Hematopoietic multipotent progenitor cell treated with erythropoietin and hydrocortisone succinate and interleukin-3 and kit ligand, for 15 days (in vitro differentiated cells): Measurements from ENCODE around the gene S100A12.

Experiments
- DNase-seq: peaks from one replicate; pipeline ENCODE4 v3.0.0-alpha.2; 2015; ENCODE audit warnings: low spot score

The S100A12 gene

DNA sequence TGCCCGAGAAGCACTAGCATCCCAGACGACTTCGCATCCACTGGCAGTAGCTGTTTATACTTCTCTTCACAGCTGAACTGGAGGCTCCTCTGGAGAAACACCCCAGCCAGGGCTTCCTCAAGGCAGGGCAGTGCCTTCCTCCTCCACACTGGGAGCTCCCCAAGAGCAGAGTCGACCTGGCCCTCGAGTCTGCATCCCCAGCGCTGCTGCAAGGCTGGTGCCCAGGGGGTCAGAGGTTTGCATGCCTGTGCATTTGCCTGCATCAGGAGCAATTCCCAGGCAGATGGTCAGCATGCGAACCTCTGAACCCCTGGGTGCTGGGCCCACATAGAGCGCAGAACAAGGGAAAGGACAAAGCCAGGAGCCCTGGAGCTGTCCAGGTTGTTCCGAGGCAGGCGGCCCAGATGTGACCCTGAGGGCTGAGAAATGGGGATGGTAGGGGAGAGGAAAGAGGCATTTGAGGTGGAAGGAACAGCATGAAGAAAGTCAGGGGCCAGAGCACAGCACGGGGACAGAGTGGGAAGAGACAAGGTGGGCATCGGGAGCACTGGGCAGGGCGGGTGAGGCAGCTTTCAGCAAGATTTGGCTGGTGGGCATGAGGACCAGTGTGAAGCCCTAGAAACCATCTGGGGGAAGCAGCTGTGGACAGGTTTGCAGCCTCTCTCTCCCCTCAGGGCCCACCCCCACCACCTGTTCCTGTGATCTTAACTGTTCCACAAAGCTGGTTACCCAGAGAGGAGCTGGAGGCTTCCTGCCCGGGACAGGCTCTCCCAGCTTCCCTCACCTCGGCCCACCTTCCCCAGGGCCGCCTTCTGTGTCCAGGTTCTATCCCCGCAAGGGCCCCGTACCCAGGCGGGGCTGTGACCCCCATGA, 21.9 kb upstream of the S100A12 start:
- no peak for DNase-seq

DNA sequence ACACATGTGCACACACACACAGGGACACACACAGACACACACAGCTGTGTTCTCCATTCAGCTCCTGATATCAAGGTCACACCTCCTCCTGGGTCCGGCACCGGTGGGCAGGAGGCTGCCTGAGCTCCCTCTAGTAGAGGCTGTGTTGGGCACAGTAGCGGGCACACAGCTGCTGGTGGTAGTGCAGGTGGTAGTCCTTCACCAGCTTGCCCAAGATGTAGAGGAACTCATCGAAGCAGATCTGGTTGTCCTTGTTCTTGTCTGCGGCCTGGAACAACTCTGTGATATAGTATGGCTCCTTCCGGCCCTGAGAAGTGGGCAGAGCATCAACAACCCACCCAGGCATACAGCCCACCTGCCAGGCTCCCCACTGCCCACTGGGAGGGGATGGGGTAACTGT, 21.0 kb upstream of the S100A12 start:
- no peak for DNase-seq

DNA sequence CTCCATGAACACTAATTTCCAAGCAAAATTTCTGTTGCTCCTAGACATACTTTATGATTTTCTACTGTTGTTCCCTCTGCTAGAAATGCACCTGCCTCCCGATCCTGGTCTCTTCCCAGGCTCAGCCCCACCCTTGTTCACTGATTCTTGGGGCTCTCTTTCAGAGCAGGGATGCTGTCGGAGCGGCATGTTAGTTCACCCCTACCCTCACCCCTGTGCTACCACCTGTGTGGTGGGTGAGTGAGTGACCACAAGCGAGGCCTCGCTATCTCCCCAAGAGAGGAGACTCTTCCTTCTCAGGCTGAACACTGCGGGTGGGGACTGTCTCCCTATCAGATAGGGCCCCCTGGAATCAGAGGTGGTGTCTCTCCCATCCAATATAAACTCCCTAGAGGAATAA, 20.4 kb upstream of the S100A12 start:
- no peak for DNase-seq

DNA sequence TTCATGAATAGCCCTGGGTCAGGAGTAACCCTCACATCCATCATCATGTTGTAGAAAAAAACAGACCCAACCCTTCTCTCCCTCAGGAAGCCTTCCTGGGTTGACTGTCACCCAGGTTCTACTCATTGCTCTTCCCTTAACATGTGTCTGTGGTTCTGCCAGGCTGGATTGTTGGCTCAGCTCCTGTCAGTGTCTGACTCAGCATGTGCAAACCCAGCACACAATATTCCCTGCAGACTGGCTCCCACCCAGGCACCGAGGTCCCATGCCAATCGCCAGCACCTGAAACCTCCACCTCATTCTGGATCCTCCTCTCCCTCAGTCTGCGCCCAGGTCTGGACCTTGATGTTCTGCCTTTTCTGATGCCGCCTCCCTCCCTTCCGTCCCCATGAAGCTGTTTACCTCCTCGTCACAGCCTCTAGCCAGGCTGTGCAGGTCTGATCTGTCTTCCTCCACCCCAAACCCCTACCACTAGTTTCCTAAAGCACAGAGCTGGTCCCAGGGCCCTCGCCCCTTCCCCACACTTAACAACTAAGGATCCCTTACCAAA, 19.8 kb upstream of the S100A12 start:
- no peak for DNase-seq

DNA sequence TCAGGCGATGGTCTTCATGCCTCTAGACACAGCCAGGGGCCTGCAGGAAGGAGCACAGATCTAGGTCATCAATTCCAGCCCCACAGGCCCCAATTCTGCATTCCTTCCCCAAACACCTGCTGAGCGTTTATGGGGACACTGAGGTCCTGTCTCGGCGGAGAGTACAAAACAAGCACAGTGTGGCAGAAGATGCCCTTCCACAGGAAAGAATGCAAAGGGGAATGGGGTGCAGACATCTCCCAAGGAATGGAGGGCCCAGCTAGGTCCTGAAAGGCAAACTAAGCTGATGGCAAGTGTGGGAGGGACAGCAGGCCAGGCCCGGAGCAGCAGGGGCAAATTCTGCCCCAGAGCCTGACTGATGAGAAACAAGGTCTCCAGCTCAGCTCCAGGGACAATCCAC, 19.0 kb upstream of the S100A12 start:
- no peak for DNase-seq

DNA sequence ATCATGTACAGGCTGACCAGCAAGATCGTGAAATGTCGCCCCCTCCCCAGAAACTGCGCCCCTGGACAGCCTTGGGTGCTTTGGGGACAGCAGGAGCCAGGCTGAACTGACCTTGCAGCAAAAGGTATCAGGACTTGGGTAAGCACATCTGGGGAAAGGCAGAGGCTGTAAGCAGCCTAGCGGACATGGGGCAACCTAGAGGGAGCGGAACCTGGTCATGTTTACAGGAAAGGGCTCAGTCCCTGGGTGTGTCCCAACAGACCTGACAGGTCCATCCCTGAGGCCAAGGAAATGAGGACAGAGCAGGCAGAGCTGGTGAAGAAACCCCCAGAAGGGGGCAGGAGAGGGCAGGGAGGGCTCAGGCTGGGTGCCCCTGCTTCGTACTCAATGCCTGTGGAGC, 18.5 kb upstream of the S100A12 start:
- no peak for DNase-seq

DNA sequence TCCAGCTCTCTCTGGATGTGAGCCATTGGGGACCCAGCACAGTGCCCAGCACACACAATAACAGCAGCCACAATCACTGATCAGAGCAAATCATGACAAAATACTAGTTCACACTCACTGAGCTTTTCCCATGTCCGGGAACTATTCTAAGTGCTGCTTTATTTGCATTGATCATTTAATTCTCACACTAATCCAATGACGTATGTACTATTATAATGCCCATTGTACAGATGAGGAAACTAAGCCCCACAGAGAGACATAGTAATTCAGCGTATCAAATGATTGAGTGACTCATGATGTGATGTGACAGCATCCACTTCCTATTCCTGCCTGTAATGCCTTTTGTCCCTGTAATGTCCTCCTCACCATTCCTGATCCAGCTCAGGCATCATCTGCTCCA, 17.4 kb upstream of the S100A12 start:
- no peak for DNase-seq

DNA sequence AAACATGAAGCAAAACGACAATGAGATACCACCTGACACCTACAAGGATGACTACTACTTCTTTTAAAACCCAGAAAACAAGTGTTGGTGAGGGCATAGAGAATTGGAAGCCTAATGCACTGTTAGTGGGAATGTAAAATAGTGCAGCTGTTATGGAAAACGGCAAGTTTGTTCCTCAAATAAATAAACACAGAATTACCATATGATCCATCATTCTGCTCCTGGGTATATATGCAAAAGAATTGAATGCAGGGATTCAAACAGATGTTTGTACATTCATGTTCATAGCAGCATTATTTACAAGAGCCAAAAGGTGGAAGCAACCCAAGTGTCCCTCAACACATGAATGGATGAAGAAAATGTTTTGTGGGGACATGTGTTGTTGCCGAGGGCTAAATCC, 16.8 kb upstream of the S100A12 start:
- DNase-seq: no peak

DNA sequence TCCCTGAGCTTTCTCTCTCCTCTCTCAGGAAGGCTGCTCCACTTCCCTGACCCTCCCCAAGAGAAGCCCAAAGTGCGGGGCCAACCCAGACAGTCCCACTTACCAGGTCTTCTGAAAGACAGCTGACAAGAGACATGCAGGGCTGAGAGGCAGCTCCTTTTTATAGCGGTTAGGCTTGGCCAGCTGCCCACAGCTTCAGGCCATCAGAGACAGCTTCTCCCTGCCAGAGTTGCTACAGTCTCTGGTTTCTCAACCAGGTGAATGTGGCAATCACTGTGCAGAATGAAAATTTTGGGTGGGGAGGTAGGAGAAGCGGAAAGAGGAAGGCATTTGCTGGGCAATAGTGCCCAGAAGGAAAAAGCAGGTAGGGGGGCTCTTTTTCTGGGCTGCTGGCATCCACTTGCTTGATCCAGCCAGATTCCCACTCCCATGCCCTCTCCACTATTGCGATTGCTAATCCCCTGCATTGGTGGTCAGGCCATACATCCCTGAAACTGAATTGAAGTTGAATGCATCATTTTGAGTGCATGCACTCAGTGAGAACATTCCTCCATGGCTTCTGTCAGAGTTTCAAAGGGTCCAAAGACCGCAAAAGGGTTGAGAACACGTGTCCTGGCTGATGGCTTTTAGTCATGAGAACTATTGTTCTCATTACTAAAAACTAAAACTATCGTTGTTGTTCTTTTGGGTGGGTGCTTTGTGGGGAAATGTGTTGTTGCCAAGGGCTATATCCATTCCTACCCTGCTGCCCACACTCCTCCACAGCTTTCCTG, 15.7 kb upstream of the S100A12 start, which contains the start of gene S100A8:
Gene S100A8, minus strand, starts transcription at position 136 of the 773 bp plus-strand sequence. CDS start 538 bp downstream, outside the sequence.
- DNase-seq: no peak

DNA sequence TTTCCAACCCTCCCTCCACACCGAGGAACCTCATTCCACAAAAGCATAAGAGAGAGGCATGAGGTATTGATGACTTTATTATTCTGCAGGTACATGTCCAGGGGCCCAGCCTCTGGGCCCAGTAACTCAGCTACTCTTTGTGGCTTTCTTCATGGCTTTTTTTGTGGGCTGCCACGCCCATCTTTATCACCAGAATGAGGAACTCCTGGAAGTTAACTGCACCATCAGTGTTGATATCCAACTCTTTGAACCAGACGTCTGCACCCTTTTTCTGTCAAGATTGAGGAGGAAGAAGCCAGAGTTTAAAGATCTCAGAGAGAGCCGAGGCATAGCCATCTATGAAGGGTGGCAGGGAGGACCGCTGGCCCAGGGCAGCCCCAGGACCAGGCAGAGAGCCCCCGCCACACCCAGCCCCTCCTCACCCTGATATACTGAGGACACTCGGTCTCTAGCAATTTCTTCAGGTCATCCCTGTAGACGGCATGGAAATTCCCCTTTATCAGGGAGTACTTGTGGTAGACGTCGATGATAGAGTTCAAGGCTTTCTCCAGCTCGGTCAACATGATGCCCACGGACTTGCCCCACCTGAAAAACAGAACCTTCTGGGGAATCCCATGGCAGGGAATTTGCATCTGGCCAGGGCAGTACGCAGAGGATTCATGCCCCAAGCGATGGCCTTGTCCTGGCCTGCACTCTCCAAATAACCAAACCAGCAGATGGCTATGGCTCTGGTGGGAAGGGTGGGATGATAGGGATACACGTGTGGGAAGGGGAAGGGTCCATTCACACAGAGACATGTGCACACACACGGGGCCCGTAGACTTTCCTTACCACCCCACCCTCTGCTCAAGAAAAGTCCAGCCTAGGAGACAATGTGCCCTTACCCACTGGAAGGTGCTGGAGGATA, 14.8 kb upstream of the S100A12 start:
- DNase-seq: no peak

DNA sequence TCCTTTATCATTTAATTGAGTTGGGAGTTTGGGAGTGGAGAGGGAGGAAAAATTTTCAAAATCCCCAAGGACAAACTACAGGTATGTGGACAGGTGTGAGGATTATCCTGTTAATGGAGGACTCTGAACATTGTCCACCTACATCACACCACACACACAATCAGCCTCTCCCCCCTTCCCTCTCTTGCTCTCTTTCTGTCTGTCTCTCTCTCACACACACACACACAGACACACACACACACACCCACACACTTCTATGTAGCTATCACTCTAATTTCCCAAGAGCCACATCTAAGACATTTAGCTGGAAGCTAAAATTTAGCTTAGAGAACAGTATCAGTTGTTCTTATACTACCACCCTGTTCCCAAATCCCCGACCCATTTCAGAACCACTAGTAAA, 14.0 kb upstream of the S100A12 start:
- no peak for DNase-seq

DNA sequence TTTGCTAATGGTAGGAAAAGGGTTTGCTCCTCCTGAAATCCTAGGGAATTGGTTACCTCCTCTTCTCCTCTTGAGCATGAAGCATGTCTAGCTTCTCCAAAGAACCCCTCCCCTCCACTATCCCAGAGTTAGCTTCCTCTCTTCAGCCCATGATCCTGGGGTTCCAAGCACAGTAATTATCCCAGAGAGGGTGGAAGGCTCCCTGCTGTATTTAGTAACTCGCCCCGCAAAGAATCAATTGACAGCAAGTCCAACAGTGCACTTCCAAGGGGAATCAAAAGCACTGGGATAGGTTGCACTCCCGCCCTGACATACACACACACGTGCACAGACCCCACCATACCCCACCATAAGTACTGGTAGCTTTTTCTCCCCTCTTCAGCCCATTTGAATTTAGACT, 12.4 kb upstream of the S100A12 start:
- DNase-seq: no peak

DNA sequence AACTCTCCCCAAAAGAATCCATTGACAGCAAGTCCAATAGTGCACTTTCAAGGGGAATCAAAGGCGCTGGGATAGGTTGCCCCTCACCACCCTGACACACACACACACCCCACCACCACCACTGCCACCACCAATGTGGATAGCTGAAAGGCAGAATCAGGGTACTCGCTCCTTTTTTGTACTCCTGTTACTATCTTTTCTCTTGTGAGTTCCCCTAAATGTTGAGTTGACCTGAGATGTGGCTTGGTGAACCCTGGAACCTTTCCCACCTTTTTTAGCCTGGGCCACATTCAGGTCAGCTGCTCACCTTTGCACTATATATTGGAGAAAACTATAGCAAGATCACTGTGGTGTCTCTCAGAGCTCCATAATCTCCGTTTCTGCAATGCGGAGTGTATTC, 11.6 kb upstream of the S100A12 start:
- DNase-seq: no peak

DNA sequence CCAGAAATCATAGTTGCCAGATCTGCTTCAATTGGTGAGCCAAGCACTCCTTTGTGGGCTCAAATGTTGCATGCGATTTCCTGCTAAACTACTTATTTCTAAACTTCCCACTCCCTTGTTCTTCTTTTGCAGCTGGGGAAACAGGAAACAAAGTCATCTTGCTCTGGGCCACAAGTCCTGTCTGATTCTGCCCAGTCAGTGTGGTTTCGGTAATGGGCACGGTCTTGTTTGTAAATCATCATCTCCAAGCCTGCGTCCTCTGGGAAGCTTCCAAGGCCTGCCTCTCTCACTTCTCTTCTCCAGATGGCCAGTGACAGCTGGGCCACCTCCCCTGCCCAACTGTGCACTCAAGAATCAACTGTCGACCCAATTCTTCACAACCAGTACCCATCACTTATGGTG, 11.1 kb upstream of the S100A12 start:
- no peak for DNase-seq

DNA sequence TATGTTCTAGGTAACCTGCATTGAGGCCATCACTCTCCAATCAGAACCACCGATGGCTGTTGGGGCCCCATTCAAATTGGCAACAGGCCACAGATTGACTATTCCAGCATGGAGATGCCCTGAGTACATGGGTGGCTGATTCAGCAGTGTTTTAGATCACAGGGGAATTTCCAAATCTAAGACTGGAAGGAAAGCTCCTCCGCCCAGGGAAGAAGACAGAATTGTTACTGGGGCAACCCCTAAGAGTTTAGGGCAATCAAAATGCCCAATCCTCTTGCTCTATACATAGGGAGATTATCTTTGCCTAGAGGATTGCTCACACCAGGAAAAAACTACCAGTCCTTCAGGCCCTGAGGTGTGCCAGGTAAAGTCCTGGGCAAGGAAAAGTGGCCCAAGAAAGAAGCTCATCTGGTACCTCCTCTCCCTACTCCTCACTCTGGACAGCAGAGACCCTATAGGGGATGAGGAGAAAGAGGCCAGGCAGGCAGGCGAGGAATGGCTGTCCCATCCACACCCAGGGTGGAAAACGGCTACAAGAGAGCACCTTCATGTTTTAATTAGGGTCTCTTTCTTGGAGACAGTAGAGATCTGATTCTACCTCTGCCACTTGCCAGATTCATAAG, 9.6 kb upstream of the S100A12 start:
- DNase-seq: no peak

DNA sequence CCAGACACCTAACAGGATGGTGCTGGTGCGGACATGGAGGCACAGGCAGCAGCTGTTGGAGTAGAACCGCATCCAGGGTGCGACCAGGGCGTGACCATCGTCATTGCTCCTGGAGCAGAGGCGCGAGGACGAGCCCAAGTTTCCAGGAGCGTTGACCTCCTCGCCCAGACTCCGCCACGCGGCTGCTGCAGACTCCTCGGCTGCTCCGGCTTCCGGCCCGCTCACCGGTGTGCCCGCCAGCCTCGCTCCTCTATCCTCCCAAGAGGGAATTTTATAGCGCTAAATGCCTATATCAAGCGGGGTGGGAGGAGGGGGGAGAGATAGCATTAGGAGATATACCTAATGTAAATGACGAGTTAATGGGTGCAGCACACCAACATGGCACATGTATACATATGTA, 5.3 kb upstream of the S100A12 start:
- no peak for DNase-seq

DNA sequence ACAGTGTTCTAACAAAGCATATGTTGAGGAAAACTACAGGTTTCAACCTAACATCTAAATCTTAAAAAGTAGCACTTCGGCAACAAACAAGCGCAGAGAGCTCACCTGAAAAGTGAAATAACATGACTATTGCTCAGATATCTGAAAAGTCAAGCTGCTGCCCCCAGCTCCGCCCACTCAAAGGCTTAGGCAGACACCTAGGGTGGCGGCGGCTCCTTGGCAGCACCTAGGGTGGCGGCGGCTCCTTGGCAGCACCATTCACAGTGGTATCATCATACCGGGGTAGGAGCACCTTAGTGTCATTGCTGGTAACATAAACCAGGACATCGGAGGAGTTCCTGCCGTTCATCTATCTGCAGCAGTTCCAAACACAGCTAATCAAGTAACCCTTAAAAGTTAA, 4.2 kb upstream of the S100A12 start:
- no peak for DNase-seq

DNA sequence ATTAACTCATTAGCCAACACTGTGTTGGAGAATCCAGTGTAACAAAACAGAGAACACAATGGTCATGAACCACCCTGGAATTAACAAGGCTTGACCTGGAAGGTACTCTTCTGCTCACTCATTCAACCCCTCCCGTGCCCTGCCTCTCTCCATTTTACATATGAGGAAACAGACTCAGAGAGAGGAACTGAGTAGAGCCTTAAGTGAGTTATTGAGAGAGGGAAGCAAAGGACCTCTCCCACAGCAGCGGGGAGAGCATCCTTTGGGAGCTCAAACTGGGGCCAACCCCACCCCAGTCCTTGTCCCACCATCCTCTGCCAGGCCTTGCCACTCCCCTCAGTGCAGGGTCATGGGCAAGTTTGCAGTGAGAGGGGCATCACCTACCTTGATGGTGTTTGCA, 1.4 kb downstream of the S100A12 start:
- no peak for DNase-seq

DNA sequence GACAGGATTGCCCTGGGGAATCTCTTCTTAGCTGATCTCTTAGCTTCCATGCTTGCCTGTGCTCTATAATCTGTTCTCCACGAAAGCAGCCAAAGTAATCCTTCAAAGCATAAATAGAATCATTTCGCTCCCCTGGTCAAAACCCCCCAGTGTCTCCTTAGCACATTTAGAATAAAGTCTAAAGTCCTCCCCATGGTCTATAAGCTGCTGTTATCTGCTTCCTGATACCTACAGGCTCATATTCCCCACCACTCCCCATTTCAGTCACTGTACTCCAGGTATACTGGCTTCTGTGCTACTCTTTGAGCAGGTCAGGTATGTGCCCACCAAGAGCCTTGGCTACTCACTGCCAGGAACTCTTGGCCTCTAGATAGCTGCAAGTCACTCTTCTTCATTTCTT, 2.9 kb downstream of the S100A12 start:
- DNase-seq: no peak

DNA sequence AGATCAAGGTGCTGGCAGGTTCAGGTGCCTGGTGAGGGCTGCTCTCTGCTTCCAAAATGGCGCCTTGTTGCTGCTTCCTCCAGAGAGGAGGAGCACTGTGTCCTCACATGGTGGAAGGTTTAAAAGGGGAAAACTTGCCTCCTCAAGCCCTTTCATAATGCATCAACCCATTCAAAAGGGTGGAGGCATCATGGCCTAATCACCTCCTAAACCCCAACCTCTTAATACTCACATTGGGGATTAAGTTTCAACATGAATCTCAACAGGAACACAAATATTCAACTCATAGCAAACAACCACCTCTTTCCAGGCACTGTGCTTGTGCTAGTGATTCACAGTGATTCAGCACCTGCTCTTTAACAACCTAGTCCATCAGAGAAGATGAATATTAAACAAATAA, 4.2 kb downstream of the S100A12 start:
- DNase-seq: no peak

DNA sequence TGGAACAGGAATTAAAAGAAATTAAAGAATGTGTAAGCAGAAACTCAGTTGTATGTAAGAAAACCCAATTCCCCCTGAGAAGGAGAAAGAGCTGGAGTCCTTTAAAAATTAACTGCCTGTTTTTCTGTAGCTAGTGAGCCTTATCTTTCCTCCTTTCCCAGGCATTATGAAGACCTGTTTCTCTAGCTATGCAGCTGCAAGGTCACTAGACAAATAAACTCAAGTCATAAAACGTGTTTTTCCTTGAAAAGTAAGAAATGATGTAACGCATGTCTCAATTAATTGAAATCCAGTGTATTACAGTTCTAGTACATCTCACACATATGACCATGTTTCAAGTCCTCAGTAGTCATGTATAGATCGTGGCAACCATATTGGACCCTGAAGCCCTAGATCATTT, 5.3 kb downstream of the S100A12 start:
- no peak for DNase-seq

DNA sequence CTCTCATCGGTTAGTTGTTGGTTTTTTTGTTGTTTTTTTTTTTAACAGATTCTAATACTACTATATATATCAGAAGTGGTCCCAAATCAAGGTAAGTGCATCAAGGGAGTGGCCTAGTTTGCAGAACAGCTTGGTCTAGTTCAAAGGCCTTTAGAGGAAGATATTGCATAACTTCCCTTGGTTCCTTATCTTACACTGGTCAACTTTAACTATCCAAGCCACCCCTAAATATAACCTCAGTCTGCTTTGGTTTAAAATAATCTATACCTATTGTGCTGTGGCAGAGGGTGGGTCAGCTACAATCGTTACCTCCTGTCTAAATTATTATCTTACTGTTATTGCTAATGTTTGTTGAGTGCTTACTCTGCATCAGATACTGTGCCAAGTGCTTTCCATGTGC, 6.9 kb downstream of the S100A12 start:
- no peak for DNase-seq
